Activated CD4-positive, alpha-beta T cell treated with anti-CD3 and anti-CD28 coated beads, Interleukin-2, Interleukin-4, amounts not matched to agents 100 ng/mL and 50 ng/mL, durations not matched to agents 16 hours and 8 hours (primary cell): ENCODE measurements around the gene SLK.
A peak's percentile ranks its signal among the peaks of the same experiment; 100 is the strongest.

Experiments
- DNase-seq: peaks from one replicate; pipeline ENCODE4 v3.0.0-alpha.2; 2020; ENCODE audit warnings: low spot score

Gene SLK

DNA sequence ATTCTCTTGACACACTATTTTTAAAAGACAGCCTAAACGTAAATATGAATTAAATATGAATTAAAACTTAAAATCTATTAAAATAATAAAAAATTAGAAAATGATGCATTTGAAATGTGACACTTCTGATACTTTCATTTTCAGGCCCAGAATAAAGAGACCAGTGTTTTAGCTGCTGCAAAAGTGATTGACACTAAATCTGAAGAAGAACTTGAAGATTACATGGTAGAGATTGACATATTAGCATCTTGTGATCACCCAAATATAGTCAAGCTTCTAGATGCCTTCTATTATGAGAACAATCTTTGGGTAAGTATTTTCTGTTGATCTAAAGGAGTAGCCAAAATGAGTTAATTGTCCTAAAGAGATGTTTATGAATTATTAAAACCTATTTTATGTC, 23.6 kb downstream of the SLK start:
- DNase-seq, result no peak

DNA sequence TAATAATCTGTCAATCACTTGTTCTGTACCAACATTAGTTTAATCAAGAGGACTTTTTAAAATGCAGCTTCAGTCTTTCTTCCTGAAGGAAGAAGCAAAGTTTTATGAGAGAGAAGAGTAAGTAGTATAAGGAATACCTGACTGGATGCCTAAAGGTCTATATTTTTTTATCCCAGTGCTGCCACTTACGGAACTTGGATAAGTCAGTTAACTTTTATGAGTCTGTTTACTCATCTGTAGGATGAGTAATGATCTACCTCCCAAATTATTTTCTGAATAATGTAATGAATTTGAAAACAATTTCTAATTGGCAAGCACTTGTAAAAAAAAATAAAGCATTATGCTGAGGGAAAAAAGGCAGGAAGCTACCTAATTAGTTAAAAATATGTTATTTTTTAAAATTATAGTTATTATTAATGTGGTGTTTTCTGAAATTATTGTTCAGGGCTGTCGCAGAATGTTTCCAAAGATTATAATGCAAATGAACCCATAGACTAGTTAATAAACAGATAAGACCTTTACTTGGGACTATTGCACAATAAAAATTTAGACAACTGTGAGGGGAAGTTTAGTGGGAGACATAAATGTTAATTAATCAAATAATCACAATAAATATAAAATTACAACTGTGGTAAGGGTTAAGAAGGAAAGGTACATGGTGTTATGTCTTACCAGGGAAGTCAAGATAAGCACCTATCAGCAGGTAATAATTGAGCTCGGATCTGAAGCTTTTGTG, 24.6 kb downstream of the SLK start:
- no peak for DNase-seq

DNA sequence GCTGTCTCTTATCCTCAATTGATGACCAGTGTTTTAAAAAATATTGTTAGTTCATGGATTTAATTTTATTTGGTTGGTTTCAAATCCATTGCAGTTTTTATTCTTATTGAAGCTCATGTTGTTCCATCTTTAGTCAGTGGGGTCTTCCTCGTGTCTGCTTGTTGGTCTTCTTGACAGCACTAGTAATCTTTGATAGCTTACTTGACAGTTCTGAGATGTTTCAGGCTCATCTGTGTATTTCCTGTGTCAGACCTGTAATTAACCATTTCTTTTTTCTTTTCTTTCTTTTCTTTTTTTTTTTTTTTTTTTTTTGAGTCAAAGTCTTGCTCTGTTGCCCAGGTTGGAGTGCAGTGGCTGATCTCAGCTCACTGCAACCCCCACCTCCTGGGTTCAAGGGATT, 28.2 kb downstream of the SLK start:
- DNase-seq, result no peak

DNA sequence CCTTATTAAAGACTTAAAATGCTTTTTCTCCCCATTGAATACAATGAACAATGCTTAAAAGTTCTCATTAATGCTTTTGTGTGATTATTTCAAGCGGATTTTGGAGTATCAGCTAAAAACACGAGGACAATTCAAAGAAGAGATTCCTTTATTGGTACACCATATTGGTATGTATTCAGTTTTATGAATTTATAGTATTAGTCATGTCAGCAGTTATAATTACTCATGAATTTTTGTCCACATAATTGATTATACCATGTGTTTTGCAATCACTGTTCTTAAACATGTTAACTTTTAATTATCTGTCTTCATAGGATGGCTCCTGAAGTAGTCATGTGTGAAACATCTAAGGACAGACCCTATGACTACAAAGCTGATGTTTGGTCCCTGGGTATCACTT, 31.9 kb downstream of the SLK start:
- no peak for DNase-seq

DNA sequence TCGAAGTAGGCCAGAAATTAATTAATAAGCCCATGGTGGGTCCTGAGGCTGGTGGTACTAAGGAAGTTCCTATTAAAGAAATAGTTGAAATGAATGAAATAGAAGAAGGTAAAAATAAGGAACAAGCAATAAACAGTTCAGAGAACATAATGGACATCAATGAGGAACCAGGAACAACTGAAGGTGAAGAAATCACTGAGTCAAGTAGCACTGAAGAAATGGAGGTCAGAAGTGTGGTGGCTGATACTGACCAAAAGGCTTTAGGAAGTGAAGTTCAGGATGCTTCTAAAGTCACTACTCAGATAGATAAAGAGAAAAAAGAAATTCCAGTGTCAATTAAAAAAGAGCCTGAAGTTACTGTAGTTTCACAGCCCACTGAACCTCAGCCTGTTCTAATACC, 36.0 kb downstream of the SLK start:
- no peak for DNase-seq

DNA sequence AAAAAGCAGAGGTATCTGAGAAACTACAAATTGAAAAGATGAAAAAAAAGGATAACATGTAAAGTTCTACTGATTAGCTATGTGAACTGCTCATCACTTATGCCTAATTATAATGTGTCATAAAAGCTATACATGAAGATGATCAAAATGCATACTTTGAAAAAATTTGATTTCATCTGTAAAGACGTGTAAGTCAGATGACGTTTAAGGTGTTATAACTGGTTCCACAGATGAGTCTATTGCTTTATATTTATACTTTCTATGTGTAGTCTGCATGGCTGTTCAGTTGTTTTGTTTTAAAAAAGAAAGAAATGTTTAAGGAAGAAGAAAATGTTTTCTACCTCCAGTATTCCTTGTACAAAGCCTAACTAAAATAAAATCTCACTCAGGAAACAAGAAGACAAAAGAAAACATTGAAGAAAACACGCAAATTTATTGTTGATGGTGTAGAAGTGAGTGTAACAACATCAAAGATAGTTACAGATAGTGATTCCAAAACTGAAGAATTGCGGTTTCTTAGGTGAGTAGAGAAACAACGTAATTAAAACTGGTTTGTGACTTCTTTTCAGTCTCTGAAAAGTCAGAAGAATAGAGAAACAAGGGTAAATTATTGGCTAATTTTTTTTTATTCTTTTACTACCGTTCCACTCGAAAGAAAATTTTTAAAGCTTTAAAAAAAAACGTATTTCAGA, 38.4 kb downstream of the SLK start:
- DNase-seq, result no peak

DNA sequence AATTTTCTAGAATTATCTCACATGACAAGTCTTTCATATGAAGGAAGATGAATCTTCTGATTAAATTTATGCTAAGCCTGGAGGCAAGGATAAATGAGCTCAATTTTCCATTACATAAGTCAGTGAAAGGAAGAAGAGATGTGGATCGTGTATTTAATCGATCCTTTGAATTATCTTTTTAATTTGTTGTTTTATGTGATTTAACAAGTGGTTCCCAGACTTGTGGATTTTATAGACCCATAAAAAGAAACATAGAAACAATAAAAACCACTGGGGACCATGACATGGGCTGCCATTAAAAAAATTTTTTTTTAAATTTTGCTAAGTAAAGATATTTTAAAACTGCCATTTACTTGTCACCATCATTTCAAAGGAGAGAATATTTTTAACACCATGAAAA, 45.0 kb downstream of the SLK start:
- DNase-seq, result no peak

DNA sequence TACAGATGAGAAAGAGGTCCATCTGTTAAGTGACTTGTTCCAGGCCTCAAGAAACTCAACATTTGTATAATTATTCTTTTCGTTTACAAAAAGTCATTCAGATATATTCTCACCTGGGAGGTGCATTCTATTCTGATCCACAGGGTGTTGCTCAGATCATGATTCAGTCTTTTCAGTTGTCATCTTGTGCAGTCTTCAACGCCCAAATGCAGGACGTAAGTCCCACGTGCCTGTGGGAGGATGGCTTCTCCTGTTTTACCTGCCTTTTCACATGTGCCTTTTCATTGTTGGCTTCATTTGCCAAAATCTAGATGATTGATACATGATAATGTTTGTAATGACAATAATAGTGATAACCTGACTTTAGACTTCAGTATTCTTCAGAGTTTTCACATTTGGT, 46.5 kb downstream of the SLK start:
- no peak for DNase-seq

DNA sequence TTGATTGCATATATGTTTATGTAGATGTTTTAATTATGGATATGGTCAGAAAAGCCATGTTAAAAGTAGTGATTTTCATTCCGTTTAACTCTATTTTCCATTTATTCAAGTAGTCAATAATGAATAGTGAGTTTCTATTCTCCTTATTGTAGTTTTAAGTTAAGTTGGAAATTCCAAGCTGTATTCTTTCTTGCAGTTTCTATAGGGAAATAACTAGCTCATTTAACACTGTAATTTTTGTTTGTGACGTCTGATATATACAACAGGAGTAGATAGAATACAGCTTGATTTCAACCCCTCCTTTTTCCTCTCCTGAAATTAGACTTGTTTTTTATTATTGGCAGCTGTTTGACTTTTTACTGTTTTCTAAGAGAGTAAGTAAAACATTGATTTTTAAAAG, 47.2 kb downstream of the SLK start:
- DNase-seq, result no peak

DNA sequence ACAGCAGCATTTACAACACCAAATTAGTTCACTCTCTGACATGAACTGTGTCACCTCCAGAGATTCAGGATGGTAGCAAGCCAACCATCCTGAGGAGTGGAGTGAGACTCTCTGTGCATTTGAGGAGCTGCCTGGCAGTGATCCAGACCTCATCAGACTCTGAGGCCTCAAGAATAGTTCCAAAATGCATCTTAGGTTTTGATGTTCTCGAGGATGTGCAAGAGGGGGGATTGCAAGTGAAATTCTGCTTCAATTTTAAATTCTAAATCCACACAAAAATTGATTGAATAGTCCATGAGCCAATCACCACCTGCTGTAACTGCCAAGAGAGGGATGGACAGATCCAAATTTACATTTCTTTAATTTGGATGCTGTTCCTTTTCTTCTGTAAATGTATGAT, 49.7 kb downstream of the SLK start:
- no peak for DNase-seq

DNA sequence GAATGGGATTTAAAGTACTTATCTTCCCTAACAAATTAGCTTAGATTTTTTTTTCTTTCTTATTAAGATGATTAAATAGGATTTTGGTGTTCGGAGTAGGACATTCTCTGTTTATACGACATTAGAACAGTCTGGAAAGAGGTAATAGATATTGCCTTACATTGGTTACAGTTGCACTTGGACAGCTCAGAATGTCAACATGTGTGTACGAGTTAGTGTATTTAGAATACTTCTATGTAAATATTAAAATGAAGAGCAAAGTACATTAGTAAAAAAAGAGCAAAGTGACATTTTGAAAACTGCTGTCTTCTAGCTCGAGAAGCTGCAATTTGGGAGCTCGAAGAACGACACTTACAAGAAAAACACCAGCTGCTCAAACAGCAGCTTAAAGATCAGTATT, 51.5 kb downstream of the SLK start:
- no peak for DNase-seq

DNA sequence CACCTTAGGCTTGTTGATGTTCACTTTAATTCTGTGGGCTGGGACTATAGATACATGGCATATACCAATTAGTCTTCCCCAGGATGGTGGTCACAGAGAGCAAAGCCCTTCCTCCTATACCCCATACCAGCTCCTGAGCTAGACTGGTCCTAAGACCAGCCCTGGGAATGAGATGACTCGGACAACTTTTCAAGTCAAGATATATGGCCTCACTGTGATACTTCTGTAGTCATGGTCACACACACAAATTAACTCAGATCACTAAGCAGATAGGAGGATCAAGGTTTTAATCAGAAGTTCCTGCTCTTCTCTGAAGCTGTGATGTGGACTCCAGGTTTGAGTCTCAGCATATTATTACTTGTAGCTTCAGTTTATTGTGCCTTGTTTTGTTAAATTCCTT, 53.1 kb downstream of the SLK start:
- peak; percentile 48 for DNase-seq

DNA sequence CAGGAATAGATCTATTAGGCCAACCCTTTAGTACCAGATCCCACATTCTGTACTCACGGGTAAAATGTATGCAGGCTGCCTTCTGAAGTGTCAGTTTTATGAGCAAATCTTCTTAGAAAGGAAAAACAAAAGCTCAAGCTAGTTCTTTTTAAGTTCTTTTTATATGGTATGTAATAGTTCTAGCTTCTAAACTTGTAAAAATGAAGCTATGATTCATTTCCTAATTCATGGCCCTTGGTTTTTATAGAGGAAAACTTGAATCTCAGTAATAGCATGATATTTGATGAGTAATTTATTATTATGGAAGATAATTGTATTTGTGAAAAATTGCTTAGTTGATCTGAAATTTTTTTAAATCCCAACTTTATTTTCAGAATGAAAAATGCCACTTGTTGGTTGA, 54.3 kb downstream of the SLK start:
- DNase-seq, result no peak

DNA sequence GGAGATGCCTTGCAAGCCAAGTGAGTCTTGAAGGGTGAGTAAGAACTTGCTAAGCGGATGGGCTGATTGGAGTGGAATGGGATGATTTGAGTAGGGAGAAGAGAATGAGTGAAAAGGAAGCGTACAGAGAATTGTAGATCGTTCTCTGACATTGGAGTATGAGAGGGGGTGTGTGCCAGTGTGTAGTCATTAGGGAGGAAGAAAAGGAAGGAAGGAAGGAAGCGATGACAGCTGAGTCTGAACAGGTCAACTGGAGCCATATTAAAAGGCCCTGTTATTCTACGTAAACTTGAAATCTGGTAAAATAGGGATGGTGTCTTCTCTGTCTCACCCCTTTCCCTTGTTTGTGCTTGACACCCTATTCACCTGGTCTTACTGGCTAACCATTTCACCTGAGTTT, 55.1 kb downstream of the SLK start:
- DNase-seq, result no peak

DNA sequence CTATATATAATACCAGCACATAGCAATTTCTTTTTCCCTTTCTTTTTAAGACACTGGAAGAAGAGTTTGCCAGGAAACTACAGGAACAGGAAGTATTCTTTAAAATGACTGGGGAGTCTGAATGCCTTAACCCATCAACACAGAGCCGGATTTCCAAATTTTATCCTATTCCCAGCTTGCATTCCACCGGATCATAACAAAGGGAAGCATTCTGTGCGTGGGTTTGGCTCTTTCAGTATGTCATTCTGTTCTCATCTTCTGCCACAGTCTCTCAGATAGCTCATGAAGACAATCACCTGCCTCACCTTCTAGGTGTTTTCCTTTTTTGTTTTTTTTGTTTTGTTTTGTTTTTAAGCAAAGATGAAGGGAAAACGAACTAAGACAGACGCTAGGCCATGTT, 58.6 kb downstream of the SLK start:
- no peak for DNase-seq

DNA sequence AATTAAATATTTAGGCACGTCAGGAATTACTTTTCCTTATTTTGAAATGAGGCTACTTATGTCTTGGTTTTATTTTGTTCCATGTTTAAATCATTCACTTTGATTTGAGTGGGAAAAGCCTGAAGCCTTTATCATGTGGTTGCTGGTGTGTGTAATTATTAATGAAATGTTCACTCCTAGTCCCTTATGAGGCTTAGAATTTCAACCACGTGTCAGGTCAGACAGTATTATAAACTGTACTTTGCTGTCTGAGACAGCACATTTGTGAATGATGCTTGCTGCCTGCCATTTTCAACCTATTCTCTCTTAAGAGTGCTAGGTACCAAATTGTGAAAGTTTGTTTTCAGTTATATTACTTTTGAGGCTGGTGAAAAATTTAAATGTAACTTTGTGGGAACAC, 59.8 kb downstream of the SLK start:
- no peak for DNase-seq

DNA sequence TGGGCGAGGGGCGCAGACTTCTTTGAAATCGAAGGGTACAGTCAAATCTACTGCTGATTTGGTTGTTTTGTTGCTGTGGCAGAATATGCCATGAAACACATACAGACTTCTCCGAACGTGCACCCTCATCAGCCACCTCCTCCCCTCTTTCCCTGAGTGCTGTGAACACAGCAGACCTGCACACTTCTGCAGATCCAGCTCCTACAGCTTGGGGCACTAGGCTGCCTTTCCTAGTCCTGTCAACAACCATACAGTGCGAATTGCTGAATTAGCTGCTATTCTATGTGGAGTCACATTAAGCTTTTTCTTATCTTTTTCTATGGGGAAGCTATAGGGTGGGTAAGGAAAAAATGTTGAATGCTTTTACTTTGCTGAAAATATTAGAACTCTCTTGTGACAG, 61.2 kb downstream of the SLK start:
- DNase-seq, result no peak

DNA sequence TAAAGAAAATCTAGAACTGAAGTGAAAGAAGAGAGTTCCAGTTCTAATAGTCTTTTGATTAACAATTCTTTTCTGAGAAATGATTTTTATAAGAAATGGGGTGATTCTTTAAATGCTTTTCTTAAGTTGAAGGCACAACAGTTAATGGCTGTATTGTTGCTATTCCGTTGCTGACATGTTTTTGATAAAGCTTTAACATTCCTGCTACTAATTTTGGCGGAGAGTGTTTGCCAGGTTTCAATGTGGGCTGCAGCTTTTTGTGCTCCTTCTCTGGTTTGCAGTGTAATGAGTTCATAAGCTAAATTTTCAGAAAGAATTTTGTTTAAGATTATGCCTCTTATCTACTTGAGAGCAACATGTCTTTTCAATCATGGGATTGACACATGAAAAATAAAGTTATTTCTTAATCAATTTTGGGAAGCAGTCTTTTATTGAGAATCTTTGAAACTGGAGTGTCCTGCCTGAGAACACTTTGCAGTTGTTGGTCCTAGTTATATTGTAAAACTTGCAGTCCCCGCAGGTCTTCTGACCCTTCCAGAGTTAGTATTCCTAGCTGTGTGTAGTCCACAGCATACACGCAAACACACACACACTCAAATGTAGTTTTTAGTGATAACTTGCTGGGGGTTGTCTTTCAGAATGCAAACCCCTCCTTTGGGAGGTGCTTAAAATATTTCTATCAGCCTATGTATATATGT, 62.0 kb downstream of the SLK start:
- no peak for DNase-seq

DNA sequence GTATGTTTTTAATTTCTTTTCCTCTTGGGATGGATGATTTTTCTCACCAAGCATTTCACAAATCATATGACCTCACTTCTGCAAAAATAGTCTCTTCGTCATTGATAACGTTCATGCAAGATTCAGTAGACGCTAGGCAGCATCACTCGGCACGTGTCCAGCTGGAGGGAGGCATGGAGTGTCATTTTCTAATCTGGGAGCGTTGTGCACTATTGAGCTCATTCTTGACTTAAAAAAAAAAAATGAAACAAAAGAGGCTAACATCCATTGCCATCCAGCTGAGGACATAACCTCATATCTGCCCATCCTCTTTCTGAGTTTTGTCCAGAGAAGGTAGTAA, 62.6 kb downstream of the SLK start:
- no peak for DNase-seq

DNA sequence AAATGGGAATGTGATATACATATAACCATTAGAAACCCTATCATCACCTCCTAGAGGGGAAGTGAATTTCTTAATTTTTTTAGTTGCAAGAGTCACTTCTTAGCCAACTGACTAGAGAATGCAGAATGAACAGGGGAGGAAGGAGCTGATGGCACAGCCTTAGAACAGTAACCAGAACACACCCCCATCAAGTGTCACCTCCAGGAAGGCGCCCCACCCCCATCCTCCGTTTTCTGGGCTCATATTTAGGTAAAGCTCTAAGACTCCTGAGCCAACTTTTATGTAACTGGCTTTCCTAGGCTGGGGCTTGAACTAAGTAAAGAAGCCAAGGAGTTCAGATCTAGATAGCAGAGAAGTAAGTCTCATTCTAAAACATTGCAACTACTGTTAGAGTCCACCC, 64.7 kb downstream of the SLK start:
- no peak for DNase-seq

DNA sequence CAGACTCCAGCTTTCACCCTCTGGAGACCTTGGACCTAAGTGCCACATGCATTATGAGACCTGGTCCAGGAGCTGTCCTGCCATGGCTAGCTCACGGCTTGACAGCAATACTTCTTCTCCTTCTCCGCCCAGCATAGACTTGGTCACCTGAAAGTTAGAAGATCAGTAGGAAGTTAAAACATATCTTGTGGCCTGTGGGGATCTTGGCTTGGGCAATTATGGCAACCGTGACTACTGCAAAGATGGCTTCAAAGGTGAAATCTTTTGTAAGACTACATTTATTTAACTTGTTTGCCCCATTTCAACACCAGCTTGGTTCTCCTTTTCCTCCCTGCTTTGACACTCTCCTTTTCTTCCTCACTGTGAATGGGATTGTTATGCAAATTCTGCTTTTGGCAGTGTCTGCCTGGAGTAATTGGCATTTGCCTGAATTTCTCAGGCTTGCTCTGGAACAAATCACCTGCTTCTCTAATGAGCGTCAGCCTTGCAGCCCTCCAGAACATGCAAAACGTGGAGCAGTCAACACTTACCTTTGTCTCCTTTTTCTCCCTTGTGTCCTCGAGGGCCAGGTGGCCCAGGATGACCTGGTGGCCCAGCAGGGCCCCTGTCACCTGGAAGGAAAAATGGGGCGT, 65.3 kb downstream of the SLK start:
- no peak for DNase-seq

DNA sequence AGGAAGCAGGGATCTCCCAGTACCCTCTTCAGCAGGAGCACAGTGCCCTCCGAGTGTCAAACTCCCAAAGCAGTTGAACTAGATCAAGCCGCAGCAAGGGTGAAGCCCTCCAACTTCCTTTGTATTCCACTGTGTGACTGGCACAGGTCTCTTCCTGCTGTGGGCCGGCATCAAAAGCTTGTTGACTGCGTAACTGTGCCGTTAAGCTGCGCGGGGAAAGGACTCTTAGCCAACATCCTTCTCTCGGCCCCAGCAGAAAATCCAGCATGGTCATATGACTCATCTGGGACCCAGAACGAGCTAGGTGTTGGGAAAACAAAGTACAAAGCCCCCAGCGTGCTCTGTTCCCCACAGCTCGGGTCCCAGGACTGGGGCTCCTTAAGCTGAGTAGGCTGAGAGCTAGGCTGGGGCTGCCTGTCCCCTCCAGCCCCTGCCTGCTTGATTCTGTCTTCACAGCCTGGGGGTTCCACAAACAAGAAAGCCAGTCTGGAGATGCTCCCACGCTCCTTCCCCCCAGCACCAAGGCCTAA, 66.5 kb downstream of the SLK start:
- no peak for DNase-seq

DNA sequence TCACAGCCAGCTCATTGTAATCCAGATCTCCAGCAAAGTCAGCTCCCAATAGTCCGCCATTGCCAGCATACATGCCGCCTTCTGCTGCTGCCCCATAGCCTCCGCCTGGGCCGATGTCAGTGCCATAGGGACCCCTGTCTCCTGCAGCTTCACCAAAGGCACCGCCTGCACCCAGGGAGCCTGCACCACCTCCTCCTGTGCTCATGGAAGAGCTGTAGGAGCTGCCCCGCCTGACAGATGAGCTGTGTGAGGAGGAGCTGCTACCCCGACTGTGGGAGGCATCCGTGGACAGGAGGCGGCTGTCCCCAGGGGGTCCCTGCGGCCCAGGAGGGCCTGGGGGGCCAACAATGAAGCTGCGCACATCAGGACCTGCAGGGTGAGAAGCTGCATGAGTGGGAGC, 67.0 kb downstream of the SLK start:
- no peak for DNase-seq
